Spleen (tissue), 7 donors: ENCODE measurements around the gene JOSD2.

Experiments used
- POLR2A ChIP-seq, 3 donors: fragments of 450-650 bp; IDR thresholded peaks; one replicate each; pipeline ENCODE4 v1.5.1; 2017; ENCODE audit warnings: antibody characterized with exemption in 3 of 3, mild to moderate bottlenecking in 1 of 3
- TF ChIP-seq, protein P1 (sequence below), 11 experiments: fragments of 200-600 bp in 7 of 11; fragments of 450-650 bp in 4 of 11; sonication (generic) in 4 of 11; IDR thresholded peaks in 8 of 11; conservative IDR thresholded peaks in 3 of 11; 1 replicate in 7 of 11; 2 replicates in 4 of 11; pipeline versions ENCODE4 v1.4.0 to v1.8.0; 2016 to 2021; ENCODE audit warnings: antibody characterized with exemption in 11 of 11, inconsistent platforms in 4 of 11, mild to moderate bottlenecking in 1 of 11
- donor health status: DM: no; HTN: no; CAD: no; lungs with moderate emphysema.
- donor health status: DM: no; HTN: no; CAD: no.
- donor health status: DM: no; HTN: no; CAD: no.

DNA sequence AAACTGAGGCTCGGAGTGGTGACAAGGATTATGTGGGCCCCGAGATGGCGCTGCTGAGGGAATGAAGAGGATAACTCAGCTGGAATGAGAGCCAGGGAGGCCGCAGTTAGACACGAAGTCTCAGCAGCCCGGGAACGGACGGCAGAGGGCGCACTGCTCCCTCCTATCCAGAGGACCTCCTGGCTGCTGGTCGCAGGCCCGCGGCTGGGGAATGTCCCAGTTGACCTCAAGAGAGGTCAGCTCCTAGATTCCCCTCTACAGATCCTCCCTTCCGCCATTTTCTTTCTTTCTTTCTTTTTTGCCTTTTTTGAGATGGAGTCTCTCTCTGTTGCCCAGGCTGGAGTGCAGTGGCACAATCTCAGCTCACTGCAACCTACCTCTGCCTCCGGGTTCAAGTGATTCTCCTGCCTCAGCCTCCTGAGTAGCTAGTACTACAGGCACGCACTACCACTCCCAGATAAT, 26.8 kb upstream of the JOSD2 start:
- TF ChIP-seq, protein P1, sequence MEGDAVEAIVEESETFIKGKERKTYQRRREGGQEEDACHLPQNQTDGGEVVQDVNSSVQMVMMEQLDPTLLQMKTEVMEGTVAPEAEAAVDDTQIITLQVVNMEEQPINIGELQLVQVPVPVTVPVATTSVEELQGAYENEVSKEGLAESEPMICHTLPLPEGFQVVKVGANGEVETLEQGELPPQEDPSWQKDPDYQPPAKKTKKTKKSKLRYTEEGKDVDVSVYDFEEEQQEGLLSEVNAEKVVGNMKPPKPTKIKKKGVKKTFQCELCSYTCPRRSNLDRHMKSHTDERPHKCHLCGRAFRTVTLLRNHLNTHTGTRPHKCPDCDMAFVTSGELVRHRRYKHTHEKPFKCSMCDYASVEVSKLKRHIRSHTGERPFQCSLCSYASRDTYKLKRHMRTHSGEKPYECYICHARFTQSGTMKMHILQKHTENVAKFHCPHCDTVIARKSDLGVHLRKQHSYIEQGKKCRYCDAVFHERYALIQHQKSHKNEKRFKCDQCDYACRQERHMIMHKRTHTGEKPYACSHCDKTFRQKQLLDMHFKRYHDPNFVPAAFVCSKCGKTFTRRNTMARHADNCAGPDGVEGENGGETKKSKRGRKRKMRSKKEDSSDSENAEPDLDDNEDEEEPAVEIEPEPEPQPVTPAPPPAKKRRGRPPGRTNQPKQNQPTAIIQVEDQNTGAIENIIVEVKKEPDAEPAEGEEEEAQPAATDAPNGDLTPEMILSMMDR (IDR thresholded peaks at IDR 0.05 in 8 of 11, conservative IDR thresholded peaks at IDR 0.05 in 3 of 11): peak in 9 of 11 experiments; percentile 32 to 70 (median 54)
- no peak for TF ChIP-seq POLR2A (IDR thresholded peaks at IDR 0.05)
